SK-N-SH treated with all-trans-retinoic acid at 6 μM for 48 hours (cell line): Measurements from ENCODE around the gene TSPAN10.
A peak's percentile ranks its signal among the peaks of the same experiment; 100 is the strongest.

Source experiments
- ATAC-seq: fragments of 200-7000 bp; cut with Tn5 transposase; 3 replicates; pipeline ENCODE4 v1.9.1; 2020; ENCODE audit warnings: mild to moderate bottlenecking, moderate library complexity
- ARNTL ChIP-seq: fragments of 450-650 bp; formaldehyde crosslinking; IDR thresholded peaks from 2 replicates; pipeline ENCODE4 v1.5.0; 2020; ENCODE audit warnings: low read depth, mild to moderate bottlenecking, moderate library complexity, borderline replicate concordance
- BACH2 ChIP-seq: fragments of 250-450 bp; sonication (Bioruptor Pico); IDR thresholded peaks from 2 replicates; pipeline ENCODE4 v1.9.0; 2021; ENCODE audit warnings: mild to moderate bottlenecking, borderline replicate concordance
- CSDC2 ChIP-seq: fragments of 250-450 bp; sonication (Bioruptor Pico); IDR thresholded peaks from 2 replicates; pipeline ENCODE4 v1.5.0; 2020; ENCODE audit warnings: mild to moderate bottlenecking, moderate library complexity
- GLIS3 ChIP-seq: fragments of 250-450 bp; sonication (Bioruptor Pico); IDR thresholded peaks from 2 replicates; pipeline ENCODE4 v1.5.0; 2020; ENCODE audit warnings: mild to moderate bottlenecking, moderate library complexity
- ISL1 ChIP-seq: fragments of 250-450 bp; sonication (Bioruptor Pico); IDR thresholded peaks from 2 replicates; pipeline ENCODE4 v2.1.2; 2022; ENCODE audit warnings: mild to moderate bottlenecking, moderate library complexity
- OSR1 ChIP-seq: fragments of 250-450 bp; sonication (Bioruptor Pico); IDR thresholded peaks from 2 replicates; pipeline ENCODE4 v1.8.0; 2022; ENCODE audit warnings: moderate library complexity, mild to moderate bottlenecking, inconsistent platforms
- PPARA ChIP-seq: fragments of 250-450 bp; sonication (Bioruptor Pico); IDR thresholded peaks from 2 replicates; pipeline ENCODE4 v1.5.0; 2020; ENCODE audit warnings: mild to moderate bottlenecking, borderline replicate concordance
- RARB ChIP-seq: fragments of 250-450 bp; sonication (Bioruptor Pico); IDR thresholded peaks from 2 replicates; pipeline ENCODE4 v1.8.0; 2021; ENCODE audit warnings: mild to moderate bottlenecking, moderate library complexity
- SNAI2 ChIP-seq: fragments of 250-450 bp; sonication (Bioruptor Pico); IDR thresholded peaks from 2 replicates; pipeline ENCODE4 v1.5.0; 2020; ENCODE audit warnings: mild to moderate bottlenecking, moderate library complexity
- TCF4 ChIP-seq: fragments of 250-450 bp; sonication (Bioruptor Pico); IDR thresholded peaks from 2 replicates; pipeline ENCODE4 v1.8.0; 2021; ENCODE audit warnings: mild to moderate bottlenecking, moderate library complexity, borderline replicate concordance
- ZC3H10 ChIP-seq: fragments of 250-450 bp; sonication (Bioruptor Pico); IDR thresholded peaks from 2 replicates; pipeline ENCODE4 v1.5.1; 2021; ENCODE audit warnings: mild to moderate bottlenecking, moderate library complexity
- ZFP3 ChIP-seq: fragments of 250-450 bp; sonication (Bioruptor Pico); IDR thresholded peaks from 2 replicates; pipeline ENCODE4 v1.5.0; 2020; ENCODE audit warnings: mild to moderate bottlenecking, moderate library complexity
- ZFP30 ChIP-seq: fragments of 450-650 bp; formaldehyde crosslinking; IDR thresholded peaks from 2 replicates; pipeline ENCODE4 v1.5.0; 2022; ENCODE audit warnings: mild to moderate bottlenecking, moderate library complexity
- ZNF565 ChIP-seq: fragments of 450-650 bp; formaldehyde crosslinking; conservative IDR thresholded peaks from 2 replicates; pipeline ENCODE4 v1.5.0; 2020; ENCODE audit warnings: low read depth, mild to moderate bottlenecking, moderate library complexity
- ZNF70 ChIP-seq: fragments of 450-650 bp; formaldehyde crosslinking; IDR thresholded peaks from 2 replicates; pipeline ENCODE4 v1.5.0; 2020; ENCODE audit warnings: mild to moderate bottlenecking, moderate library complexity
- ZNF8 ChIP-seq: fragments of 450-650 bp; formaldehyde crosslinking; IDR thresholded peaks from 2 replicates; pipeline ENCODE4 v1.5.0; 2020; ENCODE audit warnings: mild to moderate bottlenecking, moderate library complexity
- TF ChIP-seq, protein P1 (sequence below): fragments of 250-450 bp; sonication (Bioruptor Pico); IDR thresholded peaks from 2 replicates; pipeline ENCODE4 v1.5.0; 2020; ENCODE audit warnings: mild to moderate bottlenecking, moderate library complexity
- TF ChIP-seq, protein P2 (sequence below): fragments of 250-450 bp; sonication (Bioruptor Pico); IDR thresholded peaks from 2 replicates; pipeline ENCODE4 v1.8.0; 2021; ENCODE audit warnings: low read depth, mild to moderate bottlenecking, moderate library complexity, borderline replicate concordance
- TF ChIP-seq, protein P3 (sequence below): fragments of 250-450 bp; sonication (Bioruptor Pico); IDR thresholded peaks from 2 replicates; pipeline ENCODE4 v1.5.1; 2020; ENCODE audit warnings: low read depth, mild to moderate bottlenecking, moderate library complexity
- TF ChIP-seq, protein P4 (sequence below): fragments of 250-450 bp; sonication (Bioruptor Pico); IDR thresholded peaks from 2 replicates; pipeline ENCODE4 v1.8.0; 2020; ENCODE audit warnings: mild to moderate bottlenecking, moderate library complexity, borderline replicate concordance

The TSPAN10 gene

DNA sequence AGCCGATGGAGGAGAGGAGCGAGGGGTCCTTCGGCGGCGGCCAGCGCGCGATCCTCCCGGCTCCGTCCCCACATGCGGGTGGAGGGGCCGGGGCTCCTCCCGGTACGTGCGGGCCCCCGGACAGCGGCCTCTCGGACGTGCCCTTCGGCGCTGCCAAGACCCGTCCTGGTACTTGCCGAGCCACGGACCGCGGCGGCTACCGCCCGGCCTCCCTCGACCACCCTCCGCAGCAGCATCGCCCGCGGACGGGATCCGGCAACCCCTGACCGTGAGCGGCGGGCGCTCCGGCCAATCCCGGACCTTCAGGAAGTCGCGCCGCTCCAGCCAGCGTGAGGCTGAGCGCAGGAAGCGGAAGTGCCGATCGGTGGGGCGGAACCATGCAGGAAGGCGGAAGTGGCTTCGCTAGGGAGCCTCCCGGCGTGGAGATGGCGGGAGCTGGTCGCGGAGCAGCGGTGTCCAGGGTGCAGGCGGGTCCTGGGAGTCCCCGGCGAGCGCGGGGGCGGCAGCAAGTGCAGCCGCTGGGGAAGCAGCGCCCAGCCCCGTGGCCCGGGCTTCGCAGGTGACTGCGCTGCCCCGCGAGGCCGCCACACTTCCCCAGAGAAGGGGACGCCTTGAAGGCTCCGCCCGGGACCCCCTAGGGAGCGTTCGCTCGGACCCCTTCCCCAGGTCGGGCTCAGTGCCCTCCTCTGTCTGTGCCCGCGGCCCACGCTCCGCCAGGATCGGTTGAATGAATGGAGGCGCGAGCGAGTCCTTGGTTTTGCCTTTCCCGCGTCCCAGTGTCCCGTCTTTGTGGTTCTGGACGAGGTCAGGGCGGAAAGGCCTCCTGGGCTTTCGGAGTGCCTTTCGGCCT is 29.6 kb downstream of the TSPAN10 start, which contains the start of the genes CCDC137 and OXLD1:
CCDC137 (plus strand) TSS at position 396 of the 850 bp plus-strand sequence; CDS start at position 426, 30 bp downstream.
OXLD1 (minus strand) TSS at position 264 of the 850 bp plus-strand sequence; CDS start at position 236, 28 bp downstream.
- TF ChIP-seq, protein P1, sequence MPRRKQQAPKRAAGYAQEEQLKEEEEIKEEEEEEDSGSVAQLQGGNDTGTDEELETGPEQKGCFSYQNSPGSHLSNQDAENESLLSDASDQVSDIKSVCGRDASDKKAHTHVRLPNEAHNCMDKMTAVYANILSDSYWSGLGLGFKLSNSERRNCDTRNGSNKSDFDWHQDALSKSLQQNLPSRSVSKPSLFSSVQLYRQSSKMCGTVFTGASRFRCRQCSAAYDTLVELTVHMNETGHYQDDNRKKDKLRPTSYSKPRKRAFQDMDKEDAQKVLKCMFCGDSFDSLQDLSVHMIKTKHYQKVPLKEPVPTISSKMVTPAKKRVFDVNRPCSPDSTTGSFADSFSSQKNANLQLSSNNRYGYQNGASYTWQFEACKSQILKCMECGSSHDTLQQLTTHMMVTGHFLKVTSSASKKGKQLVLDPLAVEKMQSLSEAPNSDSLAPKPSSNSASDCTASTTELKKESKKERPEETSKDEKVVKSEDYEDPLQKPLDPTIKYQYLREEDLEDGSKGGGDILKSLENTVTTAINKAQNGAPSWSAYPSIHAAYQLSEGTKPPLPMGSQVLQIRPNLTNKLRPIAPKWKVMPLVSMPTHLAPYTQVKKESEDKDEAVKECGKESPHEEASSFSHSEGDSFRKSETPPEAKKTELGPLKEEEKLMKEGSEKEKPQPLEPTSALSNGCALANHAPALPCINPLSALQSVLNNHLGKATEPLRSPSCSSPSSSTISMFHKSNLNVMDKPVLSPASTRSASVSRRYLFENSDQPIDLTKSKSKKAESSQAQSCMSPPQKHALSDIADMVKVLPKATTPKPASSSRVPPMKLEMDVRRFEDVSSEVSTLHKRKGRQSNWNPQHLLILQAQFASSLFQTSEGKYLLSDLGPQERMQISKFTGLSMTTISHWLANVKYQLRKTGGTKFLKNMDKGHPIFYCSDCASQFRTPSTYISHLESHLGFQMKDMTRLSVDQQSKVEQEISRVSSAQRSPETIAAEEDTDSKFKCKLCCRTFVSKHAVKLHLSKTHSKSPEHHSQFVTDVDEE (CRISPR knock-in tag): 0 out of 2 replicates have a peak, but pooled peaks have one; percentile 36
- TF ChIP-seq GLIS3 (CRISPR knock-in tag): peak; percentile 82; the same call in 1 of the 2 replicates
- TF ChIP-seq ZC3H10 (CRISPR knock-in tag): no peak
- TF ChIP-seq, all 23 proteins: peak for 2
- ATAC-seq: peak; percentile 99

DNA sequence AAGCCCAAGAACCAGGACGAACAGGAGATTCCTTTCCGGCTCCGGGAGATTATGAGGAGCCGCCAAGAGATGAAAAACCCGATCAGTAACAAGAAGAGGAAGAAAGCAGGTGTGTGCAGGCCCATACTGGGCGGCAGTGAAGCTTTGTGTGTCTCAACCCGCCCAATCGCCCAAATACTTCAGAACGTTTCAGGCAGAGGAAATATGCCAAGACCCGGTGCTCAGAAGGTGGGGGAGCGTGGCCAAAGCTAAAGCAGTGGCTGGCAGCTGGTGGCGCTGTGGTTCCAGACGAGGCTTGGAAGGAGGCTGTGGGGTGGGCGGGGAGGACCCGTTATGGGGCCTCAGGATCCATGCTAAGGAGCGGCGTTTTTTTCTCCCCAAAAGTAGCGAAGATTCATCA is 30.8 kb downstream of the TSPAN10 start:
- ATAC-seq: no peak
- TF ChIP-seq, protein P2, sequence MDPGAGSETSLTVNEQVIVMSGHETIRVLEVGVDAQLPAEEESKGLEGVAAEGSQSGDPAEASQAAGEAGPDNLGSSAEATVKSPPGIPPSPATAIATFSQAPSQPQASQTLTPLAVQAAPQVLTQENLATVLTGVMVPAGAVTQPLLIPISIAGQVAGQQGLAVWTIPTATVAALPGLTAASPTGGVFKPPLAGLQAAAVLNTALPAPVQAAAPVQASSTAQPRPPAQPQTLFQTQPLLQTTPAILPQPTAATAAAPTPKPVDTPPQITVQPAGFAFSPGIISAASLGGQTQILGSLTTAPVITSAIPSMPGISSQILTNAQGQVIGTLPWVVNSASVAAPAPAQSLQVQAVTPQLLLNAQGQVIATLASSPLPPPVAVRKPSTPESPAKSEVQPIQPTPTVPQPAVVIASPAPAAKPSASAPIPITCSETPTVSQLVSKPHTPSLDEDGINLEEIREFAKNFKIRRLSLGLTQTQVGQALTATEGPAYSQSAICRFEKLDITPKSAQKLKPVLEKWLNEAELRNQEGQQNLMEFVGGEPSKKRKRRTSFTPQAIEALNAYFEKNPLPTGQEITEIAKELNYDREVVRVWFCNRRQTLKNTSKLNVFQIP (CRISPR knock-in tag): no peak
- TF ChIP-seq CSDC2: no peak
- TF ChIP-seq, protein P3, sequence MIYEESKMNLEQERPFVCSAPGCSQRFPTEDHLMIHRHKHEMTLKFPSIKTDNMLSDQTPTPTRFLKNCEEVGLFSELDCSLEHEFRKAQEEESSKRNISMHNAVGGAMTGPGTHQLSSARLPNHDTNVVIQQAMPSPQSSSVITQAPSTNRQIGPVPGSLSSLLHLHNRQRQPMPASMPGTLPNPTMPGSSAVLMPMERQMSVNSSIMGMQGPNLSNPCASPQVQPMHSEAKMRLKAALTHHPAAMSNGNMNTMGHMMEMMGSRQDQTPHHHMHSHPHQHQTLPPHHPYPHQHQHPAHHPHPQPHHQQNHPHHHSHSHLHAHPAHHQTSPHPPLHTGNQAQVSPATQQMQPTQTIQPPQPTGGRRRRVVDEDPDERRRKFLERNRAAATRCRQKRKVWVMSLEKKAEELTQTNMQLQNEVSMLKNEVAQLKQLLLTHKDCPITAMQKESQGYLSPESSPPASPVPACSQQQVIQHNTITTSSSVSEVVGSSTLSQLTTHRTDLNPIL (CRISPR knock-in tag): no peak

DNA sequence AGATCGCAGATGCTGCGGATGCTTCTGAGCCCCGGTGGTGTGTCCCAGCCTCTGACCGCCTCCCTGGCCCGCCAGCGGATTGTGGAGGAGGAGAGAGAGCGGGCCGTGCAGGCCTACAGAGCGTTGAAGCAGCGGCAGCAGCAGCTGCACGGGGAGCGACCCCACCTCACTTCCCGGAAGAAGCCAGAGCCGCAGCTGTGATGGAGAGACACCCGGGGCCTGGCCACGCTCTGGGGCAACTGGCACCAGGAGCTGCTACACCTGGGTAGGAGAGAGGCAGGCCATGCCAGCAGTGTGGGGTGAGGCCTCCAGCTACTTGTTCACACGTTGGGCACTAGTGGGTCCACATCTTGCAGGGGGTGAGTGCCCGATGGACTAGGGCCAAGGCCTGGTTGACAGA is 35.5 kb downstream of the TSPAN10 start:
- no peak for TF ChIP-seq ZC3H10 (CRISPR knock-in tag)
- no peak for TF ChIP-seq BACH2
- TF ChIP-seq, protein P1 (CRISPR knock-in tag): no peak
- TF ChIP-seq ZNF565: no peak
- no peak for TF ChIP-seq ARNTL (CRISPR knock-in tag)
- no peak for TF ChIP-seq ZNF70
- TF ChIP-seq, protein P2 (CRISPR knock-in tag): no peak
- no peak for TF ChIP-seq SNAI2 (CRISPR knock-in tag)
- TF ChIP-seq ZFP3: no peak
- no peak for TF ChIP-seq ZNF8
- no peak for TF ChIP-seq OSR1
- no peak for TF ChIP-seq ZFP30
- no peak for TF ChIP-seq RARB (CRISPR knock-in tag)
- TF ChIP-seq ISL1 (CRISPR knock-in tag): no peak
- TF ChIP-seq TCF4: no peak
- TF ChIP-seq PPARA (CRISPR knock-in tag): no peak
- TF ChIP-seq GLIS3 (CRISPR knock-in tag): no peak
- TF ChIP-seq, protein P4, sequence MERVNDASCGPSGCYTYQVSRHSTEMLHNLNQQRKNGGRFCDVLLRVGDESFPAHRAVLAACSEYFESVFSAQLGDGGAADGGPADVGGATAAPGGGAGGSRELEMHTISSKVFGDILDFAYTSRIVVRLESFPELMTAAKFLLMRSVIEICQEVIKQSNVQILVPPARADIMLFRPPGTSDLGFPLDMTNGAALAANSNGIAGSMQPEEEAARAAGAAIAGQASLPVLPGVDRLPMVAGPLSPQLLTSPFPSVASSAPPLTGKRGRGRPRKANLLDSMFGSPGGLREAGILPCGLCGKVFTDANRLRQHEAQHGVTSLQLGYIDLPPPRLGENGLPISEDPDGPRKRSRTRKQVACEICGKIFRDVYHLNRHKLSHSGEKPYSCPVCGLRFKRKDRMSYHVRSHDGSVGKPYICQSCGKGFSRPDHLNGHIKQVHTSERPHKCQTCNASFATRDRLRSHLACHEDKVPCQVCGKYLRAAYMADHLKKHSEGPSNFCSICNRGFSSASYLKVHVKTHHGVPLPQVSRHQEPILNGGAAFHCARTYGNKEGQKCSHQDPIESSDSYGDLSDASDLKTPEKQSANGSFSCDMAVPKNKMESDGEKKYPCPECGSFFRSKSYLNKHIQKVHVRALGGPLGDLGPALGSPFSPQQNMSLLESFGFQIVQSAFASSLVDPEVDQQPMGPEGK (CRISPR knock-in tag): no peak
- no peak for ATAC-seq
